HG02642 (cell line): ENCODE measurements around the gene CEBPE.

Source experiments
- ATAC-seq: cut with Tn5 transposase; IDR thresholded peaks from one replicate; pipeline ENCODE4 v1.9.1; 2021; ENCODE audit warnings: mild to moderate bottlenecking; ENCODE audit not compliant: unreplicated experiment, poor library complexity

The CEBPE gene

DNA sequence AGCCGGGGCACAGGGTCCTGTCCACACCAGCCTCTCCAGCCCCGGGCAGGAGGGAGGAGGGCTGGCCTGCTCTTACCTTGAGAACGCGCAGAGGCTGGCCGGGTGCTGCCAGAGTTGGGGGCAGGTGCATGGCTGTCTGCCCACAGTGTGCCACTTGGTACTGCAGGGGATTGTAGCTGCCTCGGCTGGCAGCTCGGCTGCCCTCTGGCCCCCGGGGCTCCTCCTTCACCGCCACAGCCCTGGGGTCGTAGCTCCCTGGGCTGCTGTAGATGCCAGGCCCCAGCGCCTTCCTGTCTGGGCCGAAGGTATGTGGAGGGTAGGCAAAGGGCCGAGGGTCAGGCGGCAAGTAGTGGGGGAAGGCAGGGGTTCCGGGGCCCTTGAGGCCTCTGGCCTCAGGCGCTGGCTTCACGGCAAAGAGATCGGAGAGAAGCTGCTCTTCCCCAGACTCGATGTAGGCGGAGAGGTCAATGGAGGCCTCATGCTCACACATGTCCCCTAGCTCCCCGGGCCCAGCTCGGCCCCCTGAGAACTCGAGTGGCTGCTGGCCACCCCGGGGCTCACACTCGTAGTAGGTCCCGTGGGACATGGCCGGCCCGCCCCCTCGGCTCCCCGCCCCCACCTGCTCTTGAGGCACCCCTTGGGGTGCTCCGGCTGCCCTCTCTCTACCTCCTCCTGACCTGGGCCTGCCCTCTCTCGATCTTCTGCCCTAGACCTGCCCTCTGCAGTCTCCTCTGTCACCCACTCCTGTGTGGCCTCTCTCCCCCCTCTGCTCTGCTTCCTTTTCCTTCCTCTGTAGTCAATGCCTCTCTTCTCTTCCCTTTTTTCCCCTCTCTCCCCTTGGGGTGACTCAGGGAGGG is at the start of gene CEBPE:
Gene CEBPE (minus strand): TSS at position 750 of the 857 bp plus-strand sequence. CDS start 164 bp downstream, at position 586.
- no peak for ATAC-seq

DNA sequence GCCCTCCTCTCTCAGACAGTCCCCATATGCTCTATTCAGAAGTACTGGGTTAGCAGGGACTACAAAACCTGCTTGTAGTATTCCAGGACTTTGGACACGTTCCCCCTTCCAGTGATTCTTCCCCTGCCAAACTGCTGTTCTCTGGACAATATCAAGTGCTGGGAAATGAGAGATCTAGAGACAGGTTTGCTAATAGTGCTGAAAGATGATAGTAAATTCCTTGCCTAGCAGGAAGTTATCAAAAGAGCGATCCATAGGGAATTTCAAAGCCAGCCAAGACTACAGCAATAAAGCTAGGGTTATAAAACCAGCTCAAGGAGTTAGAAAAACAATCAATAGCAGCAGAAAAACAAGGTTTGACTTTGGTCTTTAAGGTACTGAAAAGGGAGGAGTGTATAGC is 49.2 kb upstream of the CEBPE start:
- ATAC-seq, result no peak

DNA sequence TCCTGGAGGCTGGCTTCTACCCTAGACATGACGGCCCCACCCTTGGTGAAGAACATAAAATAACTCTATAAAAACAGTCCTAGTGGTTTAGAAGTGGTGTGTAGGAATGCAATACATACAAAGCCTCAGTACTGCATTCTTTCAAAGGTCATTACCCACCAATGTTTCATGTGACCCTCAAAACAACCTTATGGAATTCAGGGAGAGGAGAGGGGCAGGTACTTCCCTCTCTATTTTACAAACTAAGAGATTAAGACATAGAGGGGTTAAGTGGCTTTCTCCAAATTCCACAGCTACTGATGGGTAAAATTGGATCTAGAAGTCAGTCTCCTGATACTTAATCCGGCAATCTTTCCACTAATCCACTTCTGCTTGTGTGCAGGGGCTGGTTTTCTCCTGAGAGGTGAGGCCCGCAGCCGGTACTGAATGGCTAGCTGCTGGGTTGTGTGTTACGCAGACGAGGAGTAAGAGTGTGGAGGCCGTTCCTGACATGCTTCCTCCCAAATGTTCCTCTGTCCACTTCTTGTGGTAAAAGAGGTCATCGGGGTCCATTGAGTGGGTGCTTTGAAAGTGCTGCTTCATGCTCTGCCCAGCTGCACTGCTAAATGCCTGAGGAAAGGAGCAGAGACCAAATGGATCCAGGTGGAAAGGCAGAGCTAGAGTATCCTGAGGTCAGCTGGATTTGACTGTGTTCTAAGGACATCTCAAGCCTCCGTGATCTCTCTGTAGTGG is 48.2 kb upstream of the CEBPE start:
- ATAC-seq, result no peak

DNA sequence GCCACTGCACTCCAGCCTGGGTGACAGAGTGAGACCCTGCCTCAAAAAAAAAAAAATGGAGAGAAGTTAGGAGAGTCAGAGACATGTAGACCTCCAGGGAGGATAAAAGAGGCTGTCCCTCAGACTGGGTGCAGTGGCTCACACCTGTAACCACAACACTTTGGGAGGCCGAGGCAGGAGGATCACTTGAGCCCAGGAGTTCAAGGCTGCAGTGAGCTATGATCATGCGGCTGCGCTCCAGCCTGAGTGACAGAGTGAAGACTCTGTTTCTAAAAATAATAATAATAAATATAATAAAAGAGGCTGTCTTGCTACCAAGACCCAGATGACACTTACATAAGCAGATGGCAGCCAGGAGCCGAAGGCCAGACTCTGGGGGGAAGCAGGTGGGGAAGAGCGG is 45.9 kb upstream of the CEBPE start:
- ATAC-seq, result no peak

DNA sequence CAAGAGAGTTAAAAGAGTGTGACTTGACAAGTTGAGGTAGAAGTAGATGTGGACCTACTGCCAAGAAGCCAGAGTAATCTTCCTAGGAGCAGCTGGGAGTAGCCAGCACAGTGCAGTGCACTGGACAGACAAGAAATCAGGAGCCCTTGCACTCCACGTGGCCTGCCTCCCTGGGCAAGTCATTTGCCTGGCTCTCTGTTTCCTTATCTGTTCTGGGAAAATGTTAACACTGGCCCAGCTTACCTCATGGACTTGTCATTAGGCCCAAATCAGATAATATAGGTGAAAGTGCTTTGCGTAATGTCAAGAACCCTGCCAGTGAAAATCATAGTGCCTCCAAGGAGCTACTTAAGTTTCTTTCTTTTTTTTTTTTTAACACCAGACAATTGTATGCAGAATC is 45.2 kb upstream of the CEBPE start:
- ATAC-seq, result no peak

DNA sequence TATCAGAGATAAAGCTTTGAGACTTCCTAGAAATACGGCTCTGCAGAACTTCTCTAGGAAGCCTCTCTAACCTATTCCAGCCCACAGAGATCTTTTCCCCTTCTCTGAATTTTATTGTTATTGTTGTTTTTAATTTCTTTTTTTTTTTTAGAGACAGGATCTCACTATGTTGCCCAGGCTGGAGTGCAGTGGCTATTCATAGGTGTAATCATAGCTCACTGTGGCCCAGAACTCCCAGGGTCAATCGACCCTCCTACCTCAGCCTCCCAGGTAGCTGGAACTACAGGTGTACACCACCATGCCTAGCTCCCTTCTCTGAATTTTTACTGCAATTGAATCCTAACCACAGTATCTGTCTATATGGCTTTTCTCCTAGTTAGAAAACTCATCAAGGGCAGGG is 44.8 kb upstream of the CEBPE start:
- ATAC-seq, result no peak

DNA sequence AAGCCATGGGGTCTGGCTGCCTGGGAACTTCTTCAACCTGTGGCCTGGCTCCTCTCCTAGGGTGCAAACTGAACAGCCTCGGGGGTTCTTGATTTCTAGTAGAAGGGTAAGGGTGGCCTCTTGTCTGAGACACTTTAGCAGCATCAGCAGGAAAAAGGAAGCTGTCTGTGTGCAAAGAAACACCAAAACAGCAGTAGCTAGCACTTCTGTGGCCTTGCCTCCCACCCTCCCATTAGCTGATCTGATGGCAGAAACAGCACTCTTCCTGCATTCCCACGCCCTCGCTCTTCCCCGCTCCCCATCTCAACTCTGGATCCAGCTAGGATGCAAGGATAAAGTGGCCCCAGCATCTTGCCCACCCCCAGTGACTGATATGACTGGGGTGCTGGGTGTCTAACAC is 43.7 kb upstream of the CEBPE start:
- ATAC-seq, result no peak

DNA sequence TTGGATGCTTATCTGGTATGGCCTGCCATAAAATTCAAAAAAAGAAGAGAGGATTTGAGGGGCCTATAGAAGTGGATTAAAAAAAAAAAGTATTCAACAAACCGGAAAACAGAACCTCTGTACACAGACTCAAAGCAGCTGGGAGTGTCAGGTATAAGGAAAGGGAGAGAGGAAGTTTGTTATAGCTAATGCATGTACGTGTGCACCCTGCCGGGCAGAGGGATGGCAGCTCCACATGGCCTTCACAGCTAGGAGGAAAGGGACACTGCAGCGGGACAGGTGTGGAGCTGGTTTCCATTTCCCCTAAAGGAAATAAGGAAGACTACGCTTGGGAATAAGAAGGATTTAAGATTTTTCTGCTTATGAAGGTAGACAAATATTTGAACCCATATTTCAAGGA is 43.0 kb upstream of the CEBPE start:
- ATAC-seq, result no peak

DNA sequence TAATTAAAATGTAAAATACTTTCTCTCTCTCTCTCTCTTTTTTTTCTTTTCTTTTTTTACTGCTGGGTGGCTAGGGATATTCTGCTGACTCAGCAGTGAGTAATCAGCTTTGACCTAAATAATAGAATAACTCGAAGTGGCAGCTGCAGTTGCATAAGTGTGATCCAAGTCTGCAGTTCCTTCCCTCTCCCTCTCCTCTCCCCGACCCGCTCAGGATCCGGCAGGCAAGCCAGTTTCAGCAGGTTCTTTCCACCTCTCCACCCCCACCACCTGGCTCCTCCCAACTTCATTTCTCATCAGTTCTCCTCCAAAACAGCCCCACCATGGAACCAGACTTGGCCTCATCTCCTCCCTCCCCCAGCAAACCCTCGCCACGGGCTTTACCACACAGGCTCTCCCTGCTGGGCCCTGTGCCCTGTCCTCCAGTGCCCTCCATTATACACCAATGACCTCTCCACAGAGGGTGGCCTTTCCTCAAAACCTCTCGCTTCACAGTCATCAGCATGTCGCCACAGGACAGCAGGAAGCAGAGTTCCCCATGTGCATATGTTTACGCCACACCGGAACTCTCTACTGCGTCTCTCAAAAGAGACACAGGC is 42.0 kb upstream of the CEBPE start:
- ATAC-seq, result no peak

DNA sequence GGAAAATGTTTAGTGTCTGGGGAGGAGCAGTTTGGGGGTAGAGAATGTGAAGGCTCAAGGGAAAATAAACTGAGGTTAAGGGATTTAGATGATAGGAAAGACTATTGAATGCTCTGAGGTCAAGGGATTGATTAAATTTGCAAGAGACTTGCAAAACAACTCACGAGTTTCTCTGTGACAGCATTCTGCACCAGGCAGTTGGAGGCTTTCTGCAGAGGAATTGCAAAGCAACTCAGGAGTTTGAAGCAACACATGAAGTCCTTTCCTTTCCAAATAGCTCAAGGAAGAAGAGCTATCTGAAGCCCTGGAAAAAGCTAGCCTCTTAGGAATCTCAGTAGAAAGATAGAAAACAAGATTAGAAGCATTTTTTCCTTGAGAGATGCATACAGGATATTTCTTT is 40.5 kb upstream of the CEBPE start:
- no peak for ATAC-seq

DNA sequence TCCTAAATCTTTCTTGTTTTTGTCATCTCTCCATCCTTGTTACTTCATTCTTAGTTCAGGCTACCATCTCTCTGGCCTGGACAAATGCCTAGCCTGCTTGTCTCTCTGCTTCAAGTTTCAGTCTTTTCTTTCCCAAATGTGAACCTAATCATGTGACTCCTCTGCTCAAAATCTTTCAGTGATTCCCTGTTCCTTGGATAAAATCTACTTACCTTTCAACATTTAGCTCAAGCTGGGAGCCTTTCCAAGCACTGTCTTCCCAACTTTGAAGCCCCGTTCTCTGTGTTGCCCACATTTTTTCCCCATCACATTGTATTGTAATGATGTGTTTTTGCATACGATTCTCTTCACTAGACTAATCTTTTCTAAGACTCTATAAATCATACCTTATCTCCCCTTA is 39.7 kb upstream of the CEBPE start:
- ATAC-seq, result no peak

DNA sequence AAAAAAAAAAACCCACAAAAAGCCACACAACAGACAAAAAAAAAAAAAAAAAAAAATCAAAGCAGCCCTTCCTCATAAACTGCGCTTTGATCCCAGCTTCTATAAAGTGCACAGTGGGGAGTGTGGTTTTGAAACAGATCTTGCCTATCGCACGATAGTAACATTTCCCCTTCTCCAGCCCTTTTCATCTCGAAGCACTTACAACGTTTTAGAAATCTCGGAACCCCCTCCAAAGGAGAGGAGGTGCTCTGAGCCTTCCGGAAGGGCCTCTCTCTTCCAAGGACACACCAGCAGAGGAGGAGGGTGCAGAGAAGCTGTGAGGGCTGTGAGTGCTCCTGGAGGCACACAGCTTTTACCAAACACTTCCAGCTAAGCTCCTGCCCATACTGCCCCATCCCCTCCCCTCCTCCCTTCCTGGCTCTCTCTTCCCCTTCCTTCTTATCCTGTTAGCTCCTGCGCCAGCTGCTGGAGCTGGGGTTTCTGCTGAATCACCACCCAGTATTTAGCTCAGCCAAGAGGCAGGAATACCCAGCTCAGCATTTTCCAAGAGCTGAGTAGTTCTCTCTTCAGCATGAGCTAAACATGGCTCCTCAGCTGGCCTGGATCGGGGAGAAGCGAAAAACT is 36.0 kb upstream of the CEBPE start:
- ATAC-seq, result no peak

DNA sequence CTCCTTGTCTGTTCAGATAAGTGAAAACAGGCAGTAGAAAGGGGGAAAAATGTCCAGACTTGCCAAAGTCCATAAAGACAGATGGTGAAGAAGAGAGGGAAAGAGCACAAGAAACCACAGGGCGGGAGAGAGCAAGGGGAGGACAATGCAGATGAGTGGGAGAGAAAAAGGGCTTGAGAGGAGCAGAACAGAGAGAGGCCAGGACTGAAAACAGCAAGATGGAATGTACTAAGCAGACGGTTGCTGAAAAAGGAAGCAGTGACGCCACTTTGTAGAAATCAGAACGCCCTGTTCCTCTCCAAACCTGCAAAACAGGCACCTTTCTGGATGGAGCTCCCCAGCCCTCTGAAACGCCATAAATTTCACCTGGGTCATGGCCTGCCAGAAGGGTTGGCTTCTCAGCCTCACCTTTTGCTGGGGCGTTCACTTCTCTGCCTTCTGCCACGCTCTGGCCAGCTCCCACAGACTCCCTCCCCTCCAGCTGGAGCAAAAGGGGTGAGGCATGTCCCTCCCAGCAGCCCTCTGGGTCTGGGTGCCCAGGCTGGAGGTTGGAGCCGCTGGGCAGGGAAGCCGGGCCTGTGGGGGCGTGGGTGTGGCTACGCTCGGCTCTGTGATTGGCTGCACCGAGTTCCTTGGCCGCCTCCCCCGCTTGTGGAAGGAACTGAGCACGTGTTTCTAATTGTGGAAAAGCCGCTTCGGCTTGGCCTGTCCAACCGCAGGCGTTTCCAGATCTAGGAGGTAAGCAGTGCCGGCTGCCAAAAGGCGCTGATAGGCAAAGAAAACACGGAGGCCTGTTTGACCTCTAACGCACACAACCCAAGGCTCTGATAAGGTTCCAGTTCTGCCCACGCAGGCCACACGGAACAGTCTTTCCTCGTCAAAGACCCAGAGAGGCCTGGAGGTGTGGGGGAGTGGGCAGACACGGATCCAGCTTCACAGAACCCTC is 35.1 kb upstream of the CEBPE start:
- no peak for ATAC-seq

DNA sequence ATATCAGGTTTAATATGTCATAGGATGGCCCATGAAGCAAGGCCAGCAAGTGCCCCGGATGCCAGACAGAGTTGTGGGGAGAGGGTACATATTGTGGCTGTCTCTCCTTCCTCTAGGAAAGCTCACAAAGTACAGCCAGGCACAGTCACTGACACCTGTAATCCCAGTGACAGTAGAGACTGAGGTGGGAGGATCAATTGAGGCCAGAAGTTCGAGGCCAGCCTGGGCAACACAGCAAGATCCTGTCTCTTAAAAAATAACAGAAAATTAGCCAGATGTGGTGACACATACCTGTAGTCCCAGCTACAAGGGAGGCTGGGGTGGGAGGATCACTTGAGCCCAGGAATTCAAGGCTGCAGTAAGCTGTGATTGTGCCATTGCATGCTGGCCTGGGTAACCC is 32.3 kb upstream of the CEBPE start:
- ATAC-seq, result no peak

DNA sequence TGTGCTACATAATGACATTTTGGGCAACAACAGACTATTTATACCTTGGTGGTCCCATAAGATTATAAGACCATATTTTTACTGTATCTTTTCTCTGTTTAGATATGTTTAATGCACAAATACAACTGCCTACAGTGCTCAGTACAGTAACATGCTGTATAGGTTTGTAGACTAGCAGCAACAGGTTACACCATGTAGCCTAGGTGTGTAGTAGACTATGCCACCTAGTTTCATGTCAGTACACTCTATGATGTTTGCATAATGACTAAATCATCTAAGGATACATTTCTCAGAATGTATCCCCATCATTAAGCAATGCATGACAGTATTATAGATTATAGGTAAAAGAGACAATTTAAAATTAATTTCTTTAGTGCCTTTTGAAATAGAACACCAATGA is 30.7 kb upstream of the CEBPE start:
- ATAC-seq, result no peak

DNA sequence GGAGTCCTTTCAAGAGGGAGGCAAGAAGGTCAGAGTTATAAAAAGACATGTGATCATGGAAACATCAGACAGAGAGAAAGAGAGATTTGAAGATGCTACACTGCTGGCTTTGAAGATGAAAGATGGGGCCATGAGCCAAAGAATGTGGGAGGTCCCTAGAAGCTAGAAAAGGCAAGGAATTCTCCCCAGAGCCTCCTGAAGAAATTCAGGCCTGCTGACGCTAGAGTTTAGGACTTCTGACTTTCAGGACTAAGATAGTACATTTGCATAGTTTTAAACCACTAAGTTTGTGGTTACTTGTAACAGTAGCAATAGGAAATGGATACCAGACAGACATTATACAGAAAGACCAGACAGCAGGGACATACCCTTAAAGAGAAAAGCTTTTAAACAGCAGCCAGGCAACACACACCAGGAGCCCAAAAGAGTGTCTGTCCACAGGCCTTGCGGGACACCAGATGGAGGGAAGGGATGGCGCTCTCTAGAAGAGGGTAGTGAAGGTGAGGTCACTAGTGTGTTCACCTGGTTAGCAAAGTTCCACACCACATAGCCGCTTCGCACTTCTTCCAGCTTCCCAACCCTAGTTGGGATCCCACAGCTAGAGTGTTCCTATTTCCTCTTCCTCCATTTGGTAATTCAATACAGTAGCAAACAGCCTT is 29.7 kb upstream of the CEBPE start:
- no peak for ATAC-seq

DNA sequence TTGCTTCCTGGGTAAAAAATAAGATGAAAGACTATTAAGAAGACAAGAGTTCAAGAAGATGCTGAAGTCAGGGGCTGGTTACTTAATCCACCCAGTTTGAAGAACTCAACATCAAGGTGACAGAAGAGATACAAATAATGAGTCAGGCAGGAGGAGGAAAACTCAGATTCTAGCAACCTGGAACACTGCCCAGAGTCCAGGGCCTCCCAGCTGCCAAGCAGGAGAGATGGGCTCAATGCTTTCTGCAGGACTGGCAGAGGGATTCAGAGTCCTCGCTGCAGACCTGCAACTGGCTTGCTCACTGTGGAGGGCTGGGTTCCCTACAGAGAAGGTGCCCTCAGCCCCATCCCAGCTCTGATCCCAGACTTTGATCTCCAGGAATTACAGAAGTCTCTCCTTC is 28.6 kb upstream of the CEBPE start:
- no peak for ATAC-seq

DNA sequence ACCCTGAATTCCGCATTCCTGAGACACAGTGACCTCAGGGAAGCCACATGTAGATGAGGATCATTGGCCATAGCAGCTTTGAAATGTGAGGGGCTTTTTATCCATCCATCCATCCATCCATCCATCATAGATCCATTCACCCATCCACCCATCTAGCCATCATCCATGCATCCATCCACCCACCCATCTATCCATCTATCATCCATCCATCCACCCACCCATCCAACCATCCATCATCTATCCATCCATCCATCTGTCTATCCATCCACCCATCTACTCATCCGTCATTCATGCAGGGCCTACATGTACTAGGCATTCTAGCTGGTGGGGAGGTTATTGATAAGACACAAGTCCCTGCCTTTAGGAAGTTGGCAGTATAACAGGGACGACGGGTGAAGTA is 27.9 kb upstream of the CEBPE start:
- ATAC-seq, result no peak

DNA sequence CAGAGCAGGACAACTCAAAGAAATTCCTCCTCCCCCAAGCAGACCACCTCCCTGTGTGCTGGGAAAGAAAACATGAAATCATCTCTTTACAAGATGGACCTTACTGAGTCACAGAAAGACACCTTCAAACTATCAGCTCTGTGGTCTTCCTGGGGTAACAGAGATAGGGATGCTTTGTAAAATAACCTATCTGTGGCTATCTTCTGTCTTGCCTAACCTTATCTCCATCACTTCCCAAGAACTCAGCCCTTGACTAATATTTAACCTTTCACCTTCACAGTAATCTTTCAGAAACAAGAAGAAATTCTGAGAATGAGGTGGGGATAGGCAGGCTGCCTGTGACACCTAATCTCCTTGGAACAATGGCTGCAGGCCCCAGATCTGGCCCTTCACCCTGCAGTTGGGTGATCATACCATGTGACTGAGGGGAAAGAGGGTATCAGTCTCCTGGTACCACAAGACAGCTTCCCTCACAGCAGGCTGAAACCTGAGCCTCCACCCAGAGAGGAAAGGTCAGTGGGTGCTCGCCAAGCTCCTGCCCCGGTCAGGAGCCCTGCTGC is 27.4 kb upstream of the CEBPE start:
- ATAC-seq, result no peak
